ENCODE data around the gene MIPOL1. TPM values are rescaled to one million over a fixed set of nuclear protein-coding genes. Genes with fewer than 3 reads are reported as not detected.

MIPOL1 gene
- total and polyA plus RNA-seq, 2 of the 13 experiments (the other 11 are each of a cell fraction or from before 2014, with no cell fraction given), result 8.6 to 34.2 TPM

DNA sequence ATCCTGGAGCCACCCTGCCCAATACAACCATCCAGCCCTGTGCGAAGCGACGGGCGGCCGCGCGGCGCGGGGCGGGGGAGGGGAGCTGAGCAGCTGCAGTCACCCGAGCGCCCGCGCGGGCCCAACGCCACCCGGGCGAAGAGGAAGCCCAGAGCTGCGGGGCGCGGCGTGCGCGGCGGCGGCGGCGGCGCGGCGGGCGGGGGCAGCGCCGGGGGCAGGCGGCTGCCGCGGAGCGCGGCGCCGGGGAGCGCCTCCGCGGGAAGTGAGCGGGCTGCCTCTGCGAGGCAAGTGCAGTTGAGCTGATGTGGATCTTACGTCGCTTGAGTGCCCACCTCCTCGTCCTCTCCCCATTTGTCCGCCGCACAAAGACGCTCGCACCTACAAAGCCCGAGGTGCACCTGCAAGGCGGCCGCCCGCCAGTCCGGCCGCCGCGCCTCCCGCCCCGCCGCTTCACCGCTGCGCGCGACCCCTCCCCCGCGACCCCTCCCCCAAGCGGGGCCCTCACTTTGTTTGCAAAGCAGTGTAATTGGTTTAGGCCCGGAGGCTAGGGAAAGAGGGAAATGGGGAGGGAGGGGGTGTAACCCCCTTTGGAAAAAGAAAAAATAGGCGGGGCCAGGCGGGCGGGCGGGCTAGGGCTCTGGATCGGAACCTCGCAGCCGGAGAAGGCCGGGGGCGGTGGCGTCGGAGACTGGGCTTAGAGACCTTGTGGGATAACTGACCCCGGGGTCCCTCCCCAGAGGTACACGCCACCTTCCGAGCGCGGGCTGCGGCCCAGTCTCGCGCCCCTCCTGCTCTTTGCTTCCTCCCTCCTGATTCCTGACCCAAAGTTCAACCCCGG is 397.5 kb downstream of the MIPOL1 start, which contains the start of the genes FOXA1 and TTC6 (continued):
- TF ChIP-seq NFKBIZ (CRISPR knock-in tag; IDR thresholded peaks at IDR 0.05) (no peak; the same call in 1 of the 2 replicates), ZNF670 (CRISPR knock-in tag; IDR thresholded peaks at IDR 0.05; ENCODE audit: borderline replicate concordance) (0 out of 2 replicates have a peak, but pooled peaks have one; percentile 3), ZNF562 (CRISPR knock-in tag; IDR thresholded peaks at IDR 0.05; ENCODE audit: borderline replicate concordance) (no peak), ASH2L (IDR thresholded peaks at IDR 0.05; ENCODE audit: insufficient read length, low read depth, low read length) (no peak), ZNF619 (CRISPR knock-in tag; IDR thresholded peaks at IDR 0.05) (peak; percentile 60; the same call in 1 of the 2 replicates), ISX (CRISPR knock-in tag; conservative IDR thresholded peaks at IDR 0.05) (no peak), GFI1 (CRISPR knock-in tag; IDR thresholded peaks at IDR 0.05; ENCODE audit: borderline replicate concordance) (no peak; the same call in 1 of the 2 replicates), MNT (IDR thresholded peaks at IDR 0.05) (no peak), LRRFIP1 (CRISPR knock-in tag; conservative IDR thresholded peaks at IDR 0.05) (0 out of 2 replicates have a peak, but pooled peaks have one; percentile 13), SUZ12 (IDR thresholded peaks at IDR 0.05; ENCODE audit: low read depth, low read length) (no peak), NCOR1 (IDR thresholded peaks at IDR 0.05; ENCODE audit: borderline replicate concordance, low read length) (0 out of 2 replicates have a peak, but pooled peaks have one; percentile 9), MTF2 (CRISPR knock-in tag; IDR thresholded peaks at IDR 0.05; ENCODE audit: borderline replicate concordance) (0 out of 2 replicates have a peak, but pooled peaks have one; percentile 79), ZNF501 (CRISPR knock-in tag; IDR thresholded peaks at IDR 0.05) (no peak), FOSL1 (CRISPR knock-in tag; IDR thresholded peaks at IDR 0.05; ENCODE audit: borderline replicate concordance) (no peak), JUN (CRISPR knock-in tag; IDR thresholded peaks at IDR 0.05) (no peak)
- TF ChIP-seq, protein P1, sequence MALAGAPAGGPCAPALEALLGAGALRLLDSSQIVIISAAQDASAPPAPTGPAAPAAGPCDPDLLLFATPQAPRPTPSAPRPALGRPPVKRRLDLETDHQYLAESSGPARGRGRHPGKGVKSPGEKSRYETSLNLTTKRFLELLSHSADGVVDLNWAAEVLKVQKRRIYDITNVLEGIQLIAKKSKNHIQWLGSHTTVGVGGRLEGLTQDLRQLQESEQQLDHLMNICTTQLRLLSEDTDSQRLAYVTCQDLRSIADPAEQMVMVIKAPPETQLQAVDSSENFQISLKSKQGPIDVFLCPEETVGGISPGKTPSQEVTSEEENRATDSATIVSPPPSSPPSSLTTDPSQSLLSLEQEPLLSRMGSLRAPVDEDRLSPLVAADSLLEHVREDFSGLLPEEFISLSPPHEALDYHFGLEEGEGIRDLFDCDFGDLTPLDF (CRISPR knock-in tag; IDR thresholded peaks at IDR 0.05), result no peak
